Measurements from ENCODE around the gene ORC1.
A peak's percentile ranks its signal among the peaks of the same experiment; 100 is the strongest.

ORC1 gene

DNA sequence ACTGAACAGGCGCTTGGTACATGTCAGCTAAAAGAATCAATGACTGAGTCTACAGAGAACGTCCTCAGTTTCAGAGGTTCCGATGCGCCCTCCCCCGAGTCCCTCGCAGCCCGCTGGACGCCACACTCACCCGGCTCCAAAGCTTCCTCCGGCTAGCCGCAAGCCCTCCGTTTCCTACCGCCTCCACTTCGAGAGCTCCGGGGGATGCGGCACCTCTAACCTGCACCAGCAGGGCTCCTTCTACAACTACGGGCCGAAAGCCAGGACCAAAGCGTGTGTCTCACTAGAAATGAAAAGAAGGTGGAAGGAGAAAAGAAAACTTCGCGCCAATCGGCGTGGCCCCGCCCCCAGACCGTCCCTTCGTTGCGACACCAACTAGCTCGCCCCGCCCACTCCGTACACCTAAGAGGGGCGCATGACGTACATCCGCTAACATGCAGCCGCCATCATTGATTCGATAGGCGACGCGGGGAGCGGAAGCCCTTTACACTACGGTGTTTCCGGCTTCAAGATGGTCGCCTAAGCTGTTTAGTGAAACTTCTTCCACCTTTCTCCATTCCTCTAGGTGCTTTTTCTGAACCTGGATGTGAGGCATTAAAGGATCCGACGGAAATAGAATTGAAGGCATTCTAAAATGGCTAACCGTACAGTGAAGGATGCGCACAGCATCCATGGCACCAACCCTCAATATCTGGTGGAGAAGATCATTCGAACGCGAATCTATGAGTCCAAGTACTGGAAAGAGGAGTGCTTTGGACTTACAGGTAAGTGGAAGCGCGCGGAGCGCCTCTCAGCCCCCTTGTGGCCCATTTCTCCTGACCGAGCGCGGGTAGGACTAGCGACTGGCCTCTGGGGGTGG lies at the start of gene ORC1, which contains the start of gene PRPF38A:
TSS of gene ORC1 (minus strand) at position 308 of the 859 bp plus-strand sequence. CDS start 2,200 bp downstream, outside the sequence.
TSS of gene PRPF38A (plus strand) at position 487 of the 859 bp plus-strand sequence. CDS start at position 635, 148 bp downstream.
- peak; percentile 97 for DNase-seq

GRCh38 chr1:52444463-52444862 lies 40.2 kb upstream of the ORC1 start:
- DNase-seq: no peak

GRCh38 chr1:52439976-52440375 lies 35.8 kb upstream of the ORC1 start:
- DNase-seq: no peak

GRCh38 chr1:52436817-52437216 lies 32.6 kb upstream of the ORC1 start:
- no peak for DNase-seq

DNA sequence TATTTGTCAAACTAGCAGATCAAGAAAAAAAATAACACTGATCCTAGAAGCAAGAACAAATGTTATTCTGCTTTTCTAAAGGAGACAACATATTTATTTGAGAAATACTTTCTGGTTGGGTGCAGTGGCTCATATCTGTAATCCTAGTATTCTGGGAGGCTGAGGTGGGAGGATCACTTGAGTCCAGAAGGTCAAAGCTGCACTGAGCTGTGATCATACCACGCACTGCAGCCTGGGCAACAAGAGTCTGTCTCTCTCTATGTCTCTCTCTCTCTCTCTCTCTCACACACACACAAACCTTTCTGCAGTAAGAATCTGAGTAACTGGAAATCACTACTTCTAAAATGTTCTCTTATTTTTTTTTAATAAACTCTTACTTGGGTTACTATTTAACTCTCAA lies 31.4 kb upstream of the ORC1 start:
- no peak for DNase-seq

- DNase-seq: no peak
These were observed 31.0 kb upstream of the ORC1 start for GRCh38 chr1:52435211-52435610.

DNA sequence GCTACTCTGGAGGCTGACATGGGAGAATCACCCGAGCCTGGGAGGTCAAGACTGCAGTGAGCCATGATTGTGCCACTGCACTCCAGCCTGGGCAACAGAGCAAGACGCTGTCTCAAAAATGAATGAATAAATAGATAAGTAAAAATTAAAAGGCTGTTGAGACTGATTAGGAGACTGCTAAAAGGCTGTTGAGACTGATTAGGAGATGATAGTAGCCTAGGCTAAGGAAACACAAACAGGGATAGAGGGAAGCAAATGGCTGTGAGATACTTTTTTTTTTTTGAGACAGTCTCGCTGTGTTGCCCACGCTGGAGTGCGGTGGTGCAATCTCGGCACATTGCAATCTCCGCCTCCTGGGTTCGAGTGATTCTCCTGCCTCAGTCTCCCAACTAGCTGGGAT lies 28.6 kb upstream of the ORC1 start:
- DNase-seq: no peak

- DNase-seq: no peak
These were observed 22.9 kb upstream of the ORC1 start for GRCh38 chr1:52427152-52427551.

DNA sequence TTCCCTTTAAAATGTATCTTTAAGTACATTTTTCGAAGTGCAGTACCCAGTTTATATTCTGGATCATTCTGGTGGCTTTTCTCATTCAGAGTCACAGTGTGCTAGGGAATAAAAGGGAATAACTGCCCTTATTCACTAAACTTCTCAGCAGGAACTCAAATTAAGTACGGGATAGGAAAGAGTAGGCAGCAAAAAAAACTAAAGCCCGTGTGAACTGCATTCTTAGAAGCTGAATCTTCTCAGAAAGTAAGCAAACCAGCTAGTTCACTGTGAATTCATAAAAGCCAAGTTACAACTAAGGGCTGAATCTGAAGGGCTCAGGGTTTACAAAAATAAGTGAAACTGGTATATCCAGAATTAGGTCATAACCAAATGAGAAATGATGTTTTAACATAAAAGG lies 22.1 kb upstream of the ORC1 start:
- DNase-seq: no peak

- no peak for DNase-seq
These were observed 20.6 kb upstream of the ORC1 start for GRCh38 chr1:52424813-52425212.

GRCh38 chr1:52424231-52424636 lies 20.0 kb upstream of the ORC1 start:
- peak; percentile 18 for DNase-seq

DNA sequence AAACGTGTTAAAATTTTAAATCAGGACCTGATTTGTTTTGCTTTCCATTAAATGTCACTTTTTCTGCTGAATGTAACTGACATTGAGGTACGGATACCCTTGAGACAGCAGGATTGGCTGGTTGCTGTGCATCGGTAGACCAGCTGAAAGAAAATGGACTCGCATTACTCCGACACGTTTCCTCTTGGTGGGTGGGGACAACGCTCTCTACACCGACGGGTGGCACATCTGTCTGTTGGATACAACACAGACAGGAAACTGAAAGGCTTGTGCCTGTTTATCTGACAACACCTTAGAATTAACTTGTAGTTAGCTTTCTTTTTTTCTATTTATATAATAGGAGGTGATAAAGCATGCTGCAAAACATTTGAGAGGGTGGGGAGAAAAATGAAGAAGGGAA lies 19.5 kb upstream of the ORC1 start:
- DNase-seq: peak; percentile 61

- no peak for DNase-seq
These were observed 18.8 kb upstream of the ORC1 start for GRCh38 chr1:52423055-52423454.

DNA sequence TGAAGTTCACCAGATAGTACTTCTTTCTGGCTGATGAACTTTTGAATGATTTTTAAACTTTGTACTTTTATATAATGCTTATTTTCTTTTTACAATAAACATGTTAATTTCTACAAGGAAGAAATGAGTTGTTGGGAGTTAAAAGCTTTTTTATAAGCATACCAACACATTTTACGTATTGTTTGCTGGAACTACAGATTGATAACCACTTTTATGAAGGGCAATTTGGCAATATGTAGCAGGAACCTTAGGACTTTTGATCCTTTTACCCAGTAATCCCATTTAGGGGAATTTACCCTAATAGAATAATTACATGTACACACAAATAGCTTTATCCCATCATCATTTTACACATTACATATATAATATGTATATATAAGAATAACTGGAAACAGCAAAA lies 16.5 kb upstream of the ORC1 start:
- no peak for DNase-seq

- DNase-seq: no peak
These were observed 12.6 kb upstream of the ORC1 start for GRCh38 chr1:52416811-52417210.

DNA sequence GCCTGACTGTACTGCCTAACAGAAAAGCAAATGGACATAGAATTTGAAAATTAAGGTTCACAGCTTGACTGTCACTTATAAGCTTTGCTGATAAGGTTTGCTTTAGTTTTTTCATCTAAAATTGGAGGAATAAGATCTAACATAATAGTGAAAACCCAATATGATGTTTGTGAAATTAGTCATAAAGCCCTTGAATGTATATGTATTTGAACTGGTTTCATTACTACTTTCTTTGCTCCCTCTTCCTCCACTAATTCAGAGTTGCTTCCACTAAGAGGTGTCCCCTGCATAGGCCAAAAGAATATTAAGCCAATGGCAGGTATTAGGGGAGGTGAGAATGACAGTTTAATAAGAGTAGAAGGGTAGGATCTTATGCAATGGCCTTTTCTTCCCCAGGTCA lies 10.7 kb upstream of the ORC1 start:
- no peak for DNase-seq

GRCh38 chr1:52413410-52413989 lies 9.3 kb upstream of the ORC1 start:
- DNase-seq: no peak

- DNase-seq: no peak
These were observed 734 bp upstream of the ORC1 start for GRCh38 chr1:52404975-52405338.

GRCh38 chr1:52403566-52404115 lies 582 bp downstream of the ORC1 start:
- DNase-seq: peak; percentile 16

- no peak for DNase-seq
These were observed 1.4 kb downstream of the ORC1 start for GRCh38 chr1:52402860-52403240.

- no peak for DNase-seq
These were observed 4.1 kb downstream of the ORC1 start for GRCh38 chr1:52400131-52400530.

DNA sequence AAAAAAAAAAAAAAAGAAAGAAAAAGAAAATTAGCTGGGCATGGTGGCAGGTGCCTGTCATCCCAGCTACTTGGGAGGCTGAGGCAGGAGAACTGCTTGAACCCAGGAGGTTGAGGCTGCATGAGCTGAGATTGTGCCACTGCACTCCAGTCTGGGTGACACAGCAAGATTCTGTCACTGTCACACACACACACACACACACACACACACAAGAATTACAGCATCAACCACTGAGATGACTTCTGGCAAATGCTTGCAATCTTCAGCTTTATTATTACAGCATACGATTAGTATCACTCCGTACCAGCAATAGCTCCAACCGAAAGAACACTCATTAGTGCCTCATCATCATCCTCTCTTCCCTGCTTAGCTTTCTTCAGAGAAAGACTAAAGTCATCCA lies 4.6 kb downstream of the ORC1 start:
- no peak for DNase-seq

GRCh38 chr1:52393174-52393573 lies 11.0 kb downstream of the ORC1 start:
- DNase-seq: no peak

GRCh38 chr1:52386458-52386857 lies 17.8 kb downstream of the ORC1 start:
- DNase-seq: no peak
